Gastroesophageal sphincter (tissue), 4 donors: ENCODE data around the gene FREY1. TPM values are rescaled to one million over a fixed set of nuclear protein-coding genes. Genes with fewer than 3 reads are reported as not detected.

Source experiments
- ATAC-seq: fragments of 150-250 bp; one replicate; pipeline ENCODE4 v1.9.1; 2016; ENCODE audit warnings: mild to moderate bottlenecking, moderate library complexity
- H3K27ac ChIP-seq, 4 donors: fragments of 200-600 bp; sonication (generic) in 3 of 4; 1 replicate in 3 of 4; 2 replicates in 1 of 4; pipeline ENCODE4 v1.5.1; 2016 to 2019
- H3K27me3 ChIP-seq: fragments of 200-600 bp; sonication (generic); one replicate; pipeline ENCODE4 v1.5.1; 2019
- H3K36me3 ChIP-seq, 2 donors: fragments of 200-600 bp; sonication (generic); one replicate each; pipeline ENCODE4 v1.5.1; 2019; ENCODE audit warnings: control low read depth in 1 of 2
- H3K4me1 ChIP-seq, 3 donors: fragments of 200-600 bp; sonication (generic); 1 replicate in 2 of 3; 2 replicates in 1 of 3; pipeline ENCODE4 v1.5.1; 2016 to 2019; ENCODE audit warnings: control low read depth in 2 of 3
- H3K4me3 ChIP-seq, 2 donors: fragments of 200-600 bp; sonication (generic); one replicate each; pipeline ENCODE4 v1.5.1; 2019; ENCODE audit warnings: mild to moderate bottlenecking in 1 of 2, moderate library complexity in 1 of 2
- H3K9me3 ChIP-seq, 3 donors: fragments of 200-600 bp; sonication (generic); one replicate each; pipeline ENCODE4 v1.5.1; 2017 to 2019; ENCODE audit warnings: control low read depth in 2 of 3
- CTCF ChIP-seq, 4 experiments: fragments of 200-600 bp in 2 of 4; fragments of 450-650 bp in 2 of 4; sonication (generic) in 1 of 4; IDR thresholded peaks; one replicate each; pipeline ENCODE4 v1.5.1; 2017 to 2019; ENCODE audit warnings: antibody characterized with exemption in 4 of 4, mild to moderate bottlenecking in 2 of 4, moderate library complexity in 2 of 4
- EP300 ChIP-seq: sonication (generic); formaldehyde crosslinking; IDR thresholded peaks from one replicate; pipeline ENCODE4 v1.6.1; 2017; ENCODE audit warnings: antibody characterized with exemption, mild to moderate bottlenecking
- POLR2A ChIP-seq, 2 donors: fragments of 450-650 bp; IDR thresholded peaks; one replicate each; pipeline ENCODE4 v1.6.1; 2017; ENCODE audit warnings: antibody characterized with exemption in 2 of 2, mild to moderate bottlenecking in 2 of 2, moderate library complexity in 1 of 2
- POLR2AphosphoS5 ChIP-seq: sonication (generic); formaldehyde crosslinking; IDR thresholded peaks from one replicate; pipeline ENCODE4 v1.6.1; 2017; ENCODE audit warnings: antibody characterized with exemption
- WGBS, 2 donors: methylation state at CpG; one replicate each; pipeline ENCODE4 v1.1.5; 2018; ENCODE audit warnings: low coverage in 1 of 2; 5-methylcytosine and 5-hydroxymethylcytosine counted together
- total RNA-seq, 4 donors: library from RNA; depleted of rRNA; stranded (reverse); fragments of >200 nt; gene quantifications; one replicate each; pipeline ENCODE4 v1.1.0, GENCODE V29; 2016

Gene FREY1
- total RNA-seq, 4 donors from 2014 or later: 0.54 to 2.3 TPM; not detected in 2

GRCh38 chr11:45915446-45915845, 8.4 kb upstream of the FREY1 start:
- no peak overlapping the region for H3K4me3 ChIP-seq
- H3K36me3 ChIP-seq: peaks cover 0 to 57% of the 10 kb centered on the region in 2 donors
- H3K9me3 ChIP-seq: no peaks in the 10 kb centered on the region
- ATAC-seq: no peak
- H3K4me1 ChIP-seq: peaks cover 0 to 35% (median 12%) of the 10 kb centered on the region in 3 donors
- TF ChIP-seq EP300: no peak
- no peak for TF ChIP-seq POLR2A (IDR thresholded peaks at IDR 0.05)
- no peak for TF ChIP-seq CTCF (IDR thresholded peaks at IDR 0.05)
- no peak for TF ChIP-seq POLR2AphosphoS5
- no peak overlapping the region for H3K27ac ChIP-seq
- no peaks in the 10 kb centered on the region for H3K27me3 ChIP-seq
- whole genome bisulfite sequencing, 2 donors: 80% methylated on average over 1 of the region's 13 CpGs; no CpG with 5 or more reads in 1 of the 2 donors

- no peaks in the 10 kb centered on the region for H3K27me3 ChIP-seq
- WGBS, 2 donors: no CpG with 5 or more reads among the region's 22 CpGs
- H3K27ac ChIP-seq: no peak overlapping the region
- no peak overlapping the region for H3K4me3 ChIP-seq
- peaks cover 0 to 31% (median 12%) of the 10 kb centered on the region in 3 donors for H3K4me1 ChIP-seq
- no peaks in the 10 kb centered on the region for H3K9me3 ChIP-seq
- TF ChIP-seq POLR2AphosphoS5 (no peak), EP300 (no peak), CTCF (IDR thresholded peaks at IDR 0.05) (no peak), POLR2A (IDR thresholded peaks at IDR 0.05) (no peak)
- no peak for ATAC-seq
- peaks cover 0 to 71% of the 10 kb centered on the region in 2 donors for H3K36me3 ChIP-seq
These were observed 7.0 kb upstream of the FREY1 start for GRCh38 chr11:45913942-45914635.

GRCh38 chr11:45913514-45913913, 6.4 kb upstream of the FREY1 start:
- no peak overlapping the region for H3K27ac ChIP-seq
- H3K27me3 ChIP-seq: no peaks in the 10 kb centered on the region
- no peaks in the 10 kb centered on the region for H3K9me3 ChIP-seq
- ATAC-seq: no peak
- WGBS, 2 donors: no CpG with 5 or more reads among the region's 19 CpGs
- TF ChIP-seq EP300 (no peak), POLR2A (IDR thresholded peaks at IDR 0.05) (no peak), POLR2AphosphoS5 (no peak), CTCF (IDR thresholded peaks at IDR 0.05) (no peak)
- no peak overlapping the region for H3K4me3 ChIP-seq
- peaks cover 0 to 26% (median 12%) of the 10 kb centered on the region in 3 donors for H3K4me1 ChIP-seq
- peaks cover 0 to 75% of the 10 kb centered on the region in 2 donors for H3K36me3 ChIP-seq

GRCh38 chr11:45910623-45911022, 3.6 kb upstream of the FREY1 start:
- ATAC-seq: no peak
- peaks cover 0 to 71% of the 10 kb centered on the region in 2 donors for H3K36me3 ChIP-seq

More at GRCh38 chr11:45910623-45911022, 3.6 kb upstream of the FREY1 start:
- Histone ChIP-seq H3K4me1 (peaks cover 0 to 14% (median 0%) of the 10 kb centered on the region in 3 donors), H3K9me3 (no peaks in the 10 kb centered on the region), H3K4me3 (no peak overlapping the region), H3K27ac (no peak overlapping the region), H3K27me3 (no peaks in the 10 kb centered on the region)
- WGBS, 2 donors: 60% methylated on average over 1 of the region's 9 CpGs; no CpG with 5 or more reads in 1 of the 2 donors
- TF ChIP-seq POLR2A (IDR thresholded peaks at IDR 0.05) (no peak), POLR2AphosphoS5 (no peak), CTCF (IDR thresholded peaks at IDR 0.05) (no peak), EP300 (no peak)
